AG04450 (cell line): ENCODE measurements around the gene MAPK11. TPM values are rescaled to one million over a fixed set of nuclear protein-coding genes. Genes with fewer than 3 reads are reported as not detected.

Experiments used
- CTCF ChIA-PET: fragments of 300-600, 350-600 bp; formaldehyde crosslinking; extraction: SDS; loops from one replicate; lab custom pipeline; 2022; ENCODE audit warnings: antibody characterized with exemption, inconsistent platforms; lab: Charles Lee
- POLR2A ChIA-PET: fragments of 350-600 bp; formaldehyde crosslinking; extraction: SDS; loops from one replicate; lab custom pipeline; 2021; ENCODE audit warnings: antibody characterized with exemption, inconsistent platforms; lab: Yijun Ruan, JAX
- DNase-seq: peaks from one replicate; pipeline ENCODE4 v3.0.0-alpha.2; 2011; ENCODE audit warnings: low read depth, low spot score
- H3K27ac ChIP-seq: one replicate; pipeline ENCODE4 v1.5.1; 2012; ENCODE audit warnings: low read depth, low read length, control low read depth
- H3K27me3 ChIP-seq: one replicate; pipeline ENCODE4 v1.6.0; 2012; ENCODE audit warnings: low read length; ENCODE audit not compliant: control insufficient read depth, insufficient read depth
- H3K4me3 ChIP-seq: 2 replicates; pipeline ENCODE4 v1.5.1; 2011; ENCODE audit warnings: mild to moderate bottlenecking, low read depth, low read length, control low read depth
- H3K9me3 ChIP-seq: 2 replicates; pipeline ENCODE4 v1.5.1; 2012; ENCODE audit warnings: low read length; ENCODE audit not compliant: control insufficient read depth, insufficient read depth
- polyA plus RNA-seq: library from polyadenylated mRNA; depleted of rRNA; stranded (reverse); fragments of >200 nt; gene quantifications from 2 replicates; pipeline ENCODE4 v1.2.3, GENCODE V29; 2011
- TF ChIP-seq, protein P1 (sequence below): IDR thresholded peaks from 2 replicates; pipeline ENCODE4 v1.5.1; 2011; ENCODE audit warnings: low read depth, low read length, control low read depth, inconsistent platforms

MAPK11 gene
- polyA plus RNA-seq, 1 experiment, result 6.7 TPM

- no peak overlapping the region for H3K27ac ChIP-seq
- H3K4me3 ChIP-seq, result no peak overlapping the region
- TF ChIP-seq, protein P1, sequence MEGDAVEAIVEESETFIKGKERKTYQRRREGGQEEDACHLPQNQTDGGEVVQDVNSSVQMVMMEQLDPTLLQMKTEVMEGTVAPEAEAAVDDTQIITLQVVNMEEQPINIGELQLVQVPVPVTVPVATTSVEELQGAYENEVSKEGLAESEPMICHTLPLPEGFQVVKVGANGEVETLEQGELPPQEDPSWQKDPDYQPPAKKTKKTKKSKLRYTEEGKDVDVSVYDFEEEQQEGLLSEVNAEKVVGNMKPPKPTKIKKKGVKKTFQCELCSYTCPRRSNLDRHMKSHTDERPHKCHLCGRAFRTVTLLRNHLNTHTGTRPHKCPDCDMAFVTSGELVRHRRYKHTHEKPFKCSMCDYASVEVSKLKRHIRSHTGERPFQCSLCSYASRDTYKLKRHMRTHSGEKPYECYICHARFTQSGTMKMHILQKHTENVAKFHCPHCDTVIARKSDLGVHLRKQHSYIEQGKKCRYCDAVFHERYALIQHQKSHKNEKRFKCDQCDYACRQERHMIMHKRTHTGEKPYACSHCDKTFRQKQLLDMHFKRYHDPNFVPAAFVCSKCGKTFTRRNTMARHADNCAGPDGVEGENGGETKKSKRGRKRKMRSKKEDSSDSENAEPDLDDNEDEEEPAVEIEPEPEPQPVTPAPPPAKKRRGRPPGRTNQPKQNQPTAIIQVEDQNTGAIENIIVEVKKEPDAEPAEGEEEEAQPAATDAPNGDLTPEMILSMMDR, result no peak
- peaks cover 10% of the 10 kb centered on the region; the same call in 1 of the 2 replicates for H3K9me3 ChIP-seq
- ChIA-PET CTCF (interaction anchor here (0.5 kb wide), 1 partner anchor 8 kb away, joined by 5 read pairs; no protein-coding TSS in a partner anchor), POLR2A (no interaction called here)
- no peaks in the 10 kb centered on the region for H3K27me3 ChIP-seq
- no peak for DNase-seq
These were observed 1.5 kb downstream of the MAPK11 start for GRCh38 chr22:50268655-50269113.

DNA sequence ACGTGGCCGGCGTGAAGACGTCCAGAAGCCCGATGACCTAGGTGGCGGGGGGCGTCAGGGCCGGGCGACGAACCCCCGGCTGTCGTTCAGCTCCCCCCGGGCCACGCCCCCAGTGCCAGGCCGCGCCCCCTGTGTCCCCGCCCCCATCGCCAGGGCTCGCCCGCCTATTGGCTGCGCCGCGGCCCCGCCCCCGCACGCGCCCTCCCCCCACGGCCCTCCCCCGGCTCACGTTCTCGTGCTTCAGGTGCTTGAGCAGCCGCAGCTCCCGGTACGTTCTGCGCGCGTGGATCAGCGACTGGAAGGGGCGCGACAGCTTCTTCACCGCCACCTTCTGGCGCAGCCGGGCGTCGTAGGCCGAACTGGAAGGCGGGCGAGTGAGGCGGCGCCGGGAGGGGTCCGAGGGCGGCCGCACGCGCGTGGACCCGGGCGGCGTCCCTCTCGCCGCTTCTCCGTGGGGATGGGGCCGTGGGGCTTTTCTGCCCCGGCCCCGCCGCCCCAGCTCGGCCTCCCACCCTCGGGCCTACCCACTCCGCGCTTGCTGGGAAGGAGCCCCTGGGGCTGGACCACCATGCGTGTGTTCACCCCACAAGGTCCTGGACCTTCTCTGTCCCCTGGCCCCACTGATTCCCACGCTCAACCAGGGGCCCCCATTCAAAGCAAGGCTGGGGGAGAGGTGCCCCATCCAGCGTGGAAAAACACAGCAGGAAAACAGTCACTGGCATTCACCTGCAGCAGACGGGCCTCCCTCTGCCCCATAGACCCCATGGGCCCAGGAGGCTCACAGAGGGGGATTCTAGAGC lies 2.4 kb downstream of the MAPK11 start:
- ChIA-PET POLR2A (interaction anchor here (0.5 to 0.7 kb wide), 2 partner anchors 8 to 21 kb away, joined by 3 to 6 read pairs; no protein-coding TSS in a partner anchor), CTCF (interaction anchor here (0.7 to 1.5 kb wide), 3 partner anchors 17 to 74 kb away, joined by 3 to 10 read pairs (median 6); partner anchors contain the start of gene HDAC10)
- Histone ChIP-seq H3K27ac (no peak overlapping the region), H3K27me3 (no peaks in the 10 kb centered on the region), H3K4me3 (peak overlapping the region; percentile 54), H3K9me3 (peaks cover 10% of the 10 kb centered on the region; the same call in 1 of the 2 replicates)
- no peak for DNase-seq
- TF ChIP-seq, protein P1, result peak; percentile 23

GRCh38 chr22:50266994-50267393 lies 3.2 kb downstream of the MAPK11 start:
- H3K4me3 ChIP-seq, result peak overlapping the region; percentile 38; the same call in 1 of the 2 replicates
- no peak overlapping the region for H3K27ac ChIP-seq
- POLR2A ChIA-PET, result interaction anchor here (0.5 to 0.7 kb wide), 2 partner anchors 9 to 20 kb away, joined by 3 to 6 read pairs; no protein-coding TSS in a partner anchor
- TF ChIP-seq, protein P1, result no peak
- no peaks in the 10 kb centered on the region for H3K27me3 ChIP-seq
- CTCF ChIA-PET, result interaction anchor here (0.7 to 1.5 kb wide), 3 partner anchors 16 to 75 kb away, joined by 3 to 10 read pairs (median 6); partner anchors contain the start of gene HDAC10
- no peak for DNase-seq
- H3K9me3 ChIP-seq, result peaks cover 10% of the 10 kb centered on the region; the same call in 1 of the 2 replicates

GRCh38 chr22:50264946-50265669 lies 5.1 kb downstream of the MAPK11 start:
- ChIA-PET CTCF (no interaction called here), POLR2A (no interaction called here)
- no peak for DNase-seq
- Histone ChIP-seq H3K4me3 (no peak overlapping the region), H3K27ac (no peak overlapping the region), H3K9me3 (peaks cover 10% of the 10 kb centered on the region; the same call in 1 of the 2 replicates), H3K27me3 (no peaks in the 10 kb centered on the region)
- TF ChIP-seq, protein P1, result no peak
